GDM1 (cell line): Measurements from ENCODE around the gene GDPGP1.
"Not testable (repeated sequence)": the region's sequence is repeated elsewhere in the genome, so short reads cannot be mapped to it uniquely, and the experiment has no call there.

Experiments
- DNase-seq: peaks from one replicate; lab custom pipeline; 2025; lab: John Stamatoyannopoulos, UW

The GDPGP1 gene

DNA sequence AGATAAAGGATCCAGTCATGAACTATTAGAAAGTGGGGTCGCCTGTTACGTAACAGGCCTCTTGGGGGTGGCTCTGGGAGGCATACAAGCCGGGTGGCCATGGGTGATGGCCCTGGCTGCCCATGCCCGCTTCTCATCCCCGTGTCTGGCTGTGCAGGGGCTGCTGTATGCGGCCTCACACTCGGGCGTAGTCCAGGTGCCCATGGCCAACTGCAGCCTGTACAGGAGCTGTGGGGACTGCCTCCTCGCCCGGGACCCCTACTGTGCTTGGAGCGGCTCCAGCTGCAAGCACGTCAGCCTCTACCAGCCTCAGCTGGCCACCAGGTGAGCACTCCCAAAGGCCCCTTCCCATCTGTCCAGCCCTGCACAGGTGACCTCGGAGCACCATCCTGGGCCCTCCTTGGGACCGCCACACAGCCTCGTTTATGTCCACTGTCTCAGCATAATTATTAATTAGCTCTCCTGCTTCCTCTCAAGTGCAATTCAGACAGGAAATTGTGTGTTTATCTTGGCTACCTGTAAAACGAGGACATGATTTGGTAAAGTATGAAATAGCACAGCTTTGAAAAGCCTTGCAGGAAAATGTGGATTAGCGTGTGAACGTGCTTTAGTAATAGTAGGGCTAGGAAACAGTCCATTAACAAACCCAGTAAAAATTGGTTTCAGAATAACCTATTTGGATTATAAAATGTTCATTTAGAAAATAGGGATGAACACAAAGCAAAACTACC lies 8.3 kb upstream of the GDPGP1 start:
- DNase-seq, result no peak

DNA sequence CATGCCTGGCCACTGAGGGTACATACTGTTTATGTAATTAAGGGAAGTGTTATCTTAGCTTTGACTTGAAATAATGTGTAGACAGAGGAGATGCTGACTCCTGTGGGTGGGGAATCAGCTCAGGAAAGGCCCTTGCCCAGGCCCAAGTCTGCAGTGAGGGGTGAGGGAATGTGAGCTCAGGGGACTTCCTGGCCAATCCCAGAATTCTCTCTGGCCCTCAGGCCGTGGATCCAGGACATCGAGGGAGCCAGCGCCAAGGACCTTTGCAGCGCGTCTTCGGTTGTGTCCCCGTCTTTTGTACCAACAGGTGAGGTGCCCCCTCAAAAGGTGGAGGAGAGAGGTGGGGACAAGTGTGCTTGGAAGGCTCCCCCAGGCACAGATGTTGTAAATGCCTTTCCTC lies 6.7 kb upstream of the GDPGP1 start:
- DNase-seq, result no peak

DNA sequence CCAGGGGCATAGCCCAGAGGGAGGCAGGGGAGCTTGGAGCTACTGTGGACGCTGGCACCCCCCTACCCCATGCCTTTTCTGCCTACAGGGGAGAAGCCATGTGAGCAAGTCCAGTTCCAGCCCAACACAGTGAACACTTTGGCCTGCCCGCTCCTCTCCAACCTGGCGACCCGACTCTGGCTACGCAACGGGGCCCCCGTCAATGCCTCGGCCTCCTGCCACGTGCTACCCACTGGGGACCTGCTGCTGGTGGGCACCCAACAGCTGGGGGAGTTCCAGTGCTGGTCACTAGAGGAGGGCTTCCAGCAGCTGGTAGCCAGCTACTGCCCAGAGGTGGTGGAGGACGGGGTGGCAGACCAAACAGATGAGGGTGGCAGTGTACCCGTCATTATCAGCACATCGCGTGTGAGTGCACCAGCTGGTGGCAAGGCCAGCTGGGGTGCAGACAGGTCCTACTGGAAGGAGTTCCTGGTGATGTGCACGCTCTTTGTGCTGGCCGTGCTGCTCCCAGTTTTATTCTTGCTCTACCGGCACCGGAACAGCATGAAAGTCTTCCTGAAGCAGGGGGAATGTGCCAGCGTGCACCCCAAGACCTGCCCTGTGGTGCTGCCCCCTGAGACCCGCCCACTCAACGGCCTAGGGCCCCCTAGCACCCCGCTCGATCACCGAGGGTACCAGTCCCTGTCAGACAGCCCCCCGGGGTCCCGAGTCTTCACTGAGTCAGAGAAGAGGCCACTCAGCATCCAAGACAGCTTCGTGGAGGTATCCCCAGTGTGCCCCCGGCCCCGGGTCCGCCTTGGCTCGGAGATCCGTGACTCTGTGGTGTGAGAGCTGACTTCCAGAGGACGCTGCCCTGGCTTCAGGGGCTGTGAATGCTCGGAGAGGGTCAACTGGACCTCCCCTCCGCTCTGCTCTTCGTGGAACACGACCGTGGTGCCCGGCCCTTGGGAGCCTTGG lies 5.9 kb upstream of the GDPGP1 start:
- no peak for DNase-seq

DNA sequence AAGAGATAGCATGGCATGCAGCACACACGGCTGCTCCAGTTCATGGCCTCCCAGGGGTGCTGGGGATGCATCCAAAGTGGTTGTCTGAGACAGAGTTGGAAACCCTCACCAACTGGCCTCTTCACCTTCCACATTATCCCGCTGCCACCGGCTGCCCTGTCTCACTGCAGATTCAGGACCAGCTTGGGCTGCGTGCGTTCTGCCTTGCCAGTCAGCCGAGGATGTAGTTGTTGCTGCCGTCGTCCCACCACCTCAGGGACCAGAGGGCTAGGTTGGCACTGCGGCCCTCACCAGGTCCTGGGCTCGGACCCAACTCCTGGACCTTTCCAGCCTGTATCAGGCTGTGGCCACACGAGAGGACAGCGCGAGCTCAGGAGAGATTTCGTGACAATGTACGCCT lies 5.0 kb upstream of the GDPGP1 start:
- DNase-seq, result no peak

DNA sequence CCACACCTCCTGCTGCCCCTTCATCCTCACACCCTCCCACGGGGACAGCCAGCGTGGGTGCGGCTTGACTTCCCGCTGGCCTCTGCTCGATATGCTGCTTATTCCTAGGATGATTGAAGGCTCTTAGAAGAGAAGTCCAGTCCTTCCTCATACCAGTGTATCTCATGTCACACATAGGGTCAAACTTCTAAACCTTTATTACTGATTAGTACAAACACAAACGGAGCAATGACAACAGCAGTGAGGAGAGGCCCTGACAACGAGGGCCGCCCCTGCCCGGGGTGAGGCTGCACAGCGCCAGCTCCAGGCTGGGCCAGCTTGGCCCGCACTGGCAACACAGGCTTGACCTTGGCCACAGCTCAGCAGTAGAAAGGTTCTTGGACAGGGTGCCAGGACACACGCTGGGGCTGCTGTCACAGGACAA lies 3.9 kb upstream of the GDPGP1 start:
- DNase-seq, result no peak

DNA sequence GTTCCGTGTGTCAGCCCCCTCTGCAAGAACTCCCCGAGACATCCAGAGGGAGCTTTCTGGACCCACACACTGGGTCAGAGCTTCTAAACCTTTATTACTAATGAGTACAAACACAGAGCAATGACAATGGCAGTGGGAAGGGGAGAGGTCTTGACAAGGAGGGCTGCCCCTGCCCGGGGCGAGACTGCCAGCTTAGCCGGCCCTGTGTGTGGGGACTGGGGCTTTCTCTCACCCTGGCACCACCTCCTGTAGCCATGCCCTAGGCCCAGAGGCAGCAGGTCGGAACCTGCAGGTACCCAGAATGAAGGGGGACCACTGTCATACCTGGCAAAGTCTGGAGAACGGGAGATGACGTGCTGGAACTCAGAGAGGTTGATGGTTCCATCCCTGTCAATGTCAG lies 3.4 kb upstream of the GDPGP1 start:
- DNase-seq, result no peak

DNA sequence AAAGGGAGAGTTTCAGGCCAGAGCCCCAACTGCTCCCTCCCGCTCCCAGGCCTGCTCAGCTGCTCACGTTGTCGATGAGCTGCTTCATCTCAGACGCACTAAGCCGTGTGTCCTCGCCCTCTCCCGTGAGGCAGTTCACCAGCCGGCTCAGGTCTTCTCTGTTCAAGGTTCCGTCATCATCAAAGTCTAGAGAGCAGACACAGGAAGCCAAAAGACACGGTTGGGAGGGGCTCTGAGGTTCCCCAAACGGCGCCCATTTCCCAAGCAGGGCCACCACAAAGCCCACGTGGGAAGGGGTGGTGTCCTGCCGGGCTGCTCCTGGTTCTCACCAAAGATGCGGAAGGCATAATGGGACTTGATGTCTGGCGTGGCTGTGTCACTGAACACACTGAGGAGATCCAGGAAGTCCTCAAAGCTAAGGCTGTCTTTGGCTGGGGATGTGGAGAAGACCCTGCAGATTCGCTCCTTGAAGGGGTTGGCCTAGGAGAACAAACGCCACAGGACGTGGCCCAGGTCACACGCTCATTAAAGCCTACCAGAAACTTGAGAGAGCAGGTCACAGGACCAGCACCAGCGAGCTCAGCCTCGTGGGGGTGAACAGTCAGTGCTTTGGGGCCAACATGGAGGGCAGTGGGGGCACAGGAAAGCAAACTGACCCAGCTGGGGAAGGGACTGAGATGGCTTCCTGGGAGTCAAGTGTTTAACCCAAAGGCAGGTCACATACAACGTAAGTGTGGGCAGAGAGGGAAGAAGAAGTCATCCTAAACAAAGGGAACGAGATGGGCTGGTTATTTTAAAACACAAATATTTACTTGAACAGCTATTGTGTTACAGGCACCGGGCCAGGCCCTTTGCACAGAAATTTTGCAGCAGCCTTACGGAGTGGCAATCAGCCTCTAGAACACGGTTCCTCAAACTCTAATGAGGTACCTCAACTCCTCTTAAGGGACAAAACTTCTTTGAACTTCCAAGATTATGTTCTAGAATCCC lies 2.7 kb upstream of the GDPGP1 start:
- no peak for DNase-seq

DNA sequence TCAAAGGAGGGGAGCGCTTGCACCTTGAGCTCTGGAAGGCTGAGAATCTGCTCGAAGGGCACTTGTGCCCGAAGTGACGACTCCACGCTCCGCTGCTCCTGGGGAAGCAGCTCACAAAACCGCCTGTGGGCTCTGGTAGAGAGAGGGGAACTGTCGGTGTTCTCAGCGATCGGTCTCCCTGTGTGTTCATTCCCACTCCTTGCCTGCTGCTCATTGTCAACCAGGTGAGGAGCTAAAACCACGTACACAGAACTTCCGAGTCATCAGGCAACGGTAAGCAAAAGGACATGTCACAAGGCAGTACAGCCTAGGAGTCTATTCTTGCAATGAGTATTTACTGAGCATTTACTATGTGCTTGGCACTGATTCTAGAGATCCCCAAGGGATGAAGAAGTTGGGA lies 1.8 kb upstream of the GDPGP1 start:
- no peak for DNase-seq

DNA sequence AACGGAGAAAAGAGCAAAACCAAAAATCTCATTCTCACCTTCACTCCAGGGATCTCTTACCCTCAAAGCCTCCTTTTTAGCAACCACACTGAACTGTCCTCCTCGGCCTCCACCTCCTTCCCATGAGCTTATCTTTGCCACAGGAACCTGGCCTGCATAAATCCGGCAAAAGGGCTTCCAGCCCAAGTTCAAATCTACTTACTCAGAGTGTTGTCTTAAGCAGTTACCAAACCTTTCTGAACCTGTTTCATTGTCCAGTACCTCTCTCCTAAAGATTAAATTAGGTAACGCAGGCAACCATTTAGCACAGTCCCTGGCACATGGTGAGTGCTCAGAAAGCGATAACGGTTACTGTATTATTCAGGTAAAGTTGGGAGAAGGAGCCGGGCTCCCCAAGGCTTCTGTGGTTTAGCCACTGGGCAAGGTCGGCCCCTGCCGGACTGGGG lies 1.0 kb upstream of the GDPGP1 start:
- no peak for DNase-seq

DNA sequence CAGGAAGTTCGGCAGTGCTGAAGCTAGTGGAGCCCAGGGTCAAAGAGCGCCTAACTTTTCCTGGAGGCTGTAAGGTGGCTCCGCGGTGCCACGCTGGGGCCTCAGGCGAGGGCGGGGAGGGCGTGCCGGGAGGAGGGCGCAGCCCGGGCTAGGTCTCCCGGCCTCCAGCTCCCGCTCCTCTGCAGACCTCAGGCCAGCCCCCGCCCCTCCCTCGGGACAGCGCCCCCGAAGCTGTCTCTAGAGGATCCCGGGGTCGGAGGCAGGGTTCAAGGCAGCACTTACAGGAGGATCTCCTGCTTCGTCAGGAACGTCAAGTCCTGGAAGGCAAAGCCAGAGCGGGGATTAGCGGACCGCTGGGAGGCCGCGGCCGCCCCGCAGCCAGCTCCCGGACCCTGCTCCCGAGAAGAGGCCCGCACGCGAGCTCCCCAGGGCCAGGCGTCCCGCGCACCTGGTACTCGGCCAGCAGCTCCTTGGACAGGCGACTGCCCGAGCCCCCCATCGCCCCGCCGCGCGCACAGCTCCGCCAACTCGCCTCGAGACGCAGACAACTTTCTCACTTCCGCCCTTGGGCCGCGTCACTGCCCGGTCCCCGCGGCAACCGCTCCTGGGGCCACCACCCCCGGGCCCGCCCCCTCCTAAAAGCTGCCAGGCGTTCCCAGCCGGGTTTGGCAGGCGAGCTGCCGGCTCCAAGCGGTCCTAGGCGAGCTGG lies 468 bp upstream of the GDPGP1 start, which contains the start of gene CIB1:
TSS of gene CIB1 (minus strand) at position 555 of the 709 bp plus-strand sequence. CDS start at position 499, 56 bp downstream.
- peak; percentile 15 for DNase-seq

DNA sequence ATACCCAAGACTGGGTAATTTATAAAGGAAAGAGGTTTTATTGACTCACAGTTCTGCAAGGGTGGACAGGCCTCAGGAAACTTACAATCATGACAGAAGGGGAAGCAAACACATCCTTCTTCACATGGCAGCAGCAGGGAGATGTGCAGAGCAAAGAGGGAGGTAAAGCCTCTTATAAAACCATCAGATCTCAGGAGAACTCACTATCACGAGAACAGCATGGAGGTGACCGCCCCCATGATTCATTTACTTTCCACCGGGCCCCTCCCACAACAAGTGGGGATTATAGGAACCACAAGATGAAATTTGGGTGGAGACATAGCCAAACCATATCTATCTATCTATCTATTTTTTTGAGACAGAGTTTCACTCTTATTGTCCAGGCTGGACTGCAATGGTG lies 5.4 kb downstream of the GDPGP1 start:
- DNase-seq, result no peak

DNA sequence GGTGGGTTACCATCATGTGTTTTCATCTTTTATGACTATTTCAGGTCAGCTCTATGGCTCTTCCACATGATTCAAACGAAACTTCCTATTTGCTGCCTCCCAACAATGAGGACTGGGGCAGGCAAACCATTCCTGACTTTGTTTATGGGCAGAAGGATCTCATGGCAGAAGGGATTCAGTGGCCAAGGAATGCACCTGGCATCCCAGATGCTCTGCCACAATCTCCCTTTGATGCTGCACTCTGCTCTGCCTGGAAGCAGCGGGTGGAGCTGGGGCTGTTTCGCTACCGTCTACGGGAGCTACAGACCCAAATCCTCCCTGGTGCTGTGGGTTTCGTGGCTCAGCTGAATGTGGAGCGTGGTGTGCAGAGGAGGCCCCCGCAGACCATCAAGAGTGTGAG lies 6.8 kb downstream of the GDPGP1 start:
- no peak for DNase-seq

DNA sequence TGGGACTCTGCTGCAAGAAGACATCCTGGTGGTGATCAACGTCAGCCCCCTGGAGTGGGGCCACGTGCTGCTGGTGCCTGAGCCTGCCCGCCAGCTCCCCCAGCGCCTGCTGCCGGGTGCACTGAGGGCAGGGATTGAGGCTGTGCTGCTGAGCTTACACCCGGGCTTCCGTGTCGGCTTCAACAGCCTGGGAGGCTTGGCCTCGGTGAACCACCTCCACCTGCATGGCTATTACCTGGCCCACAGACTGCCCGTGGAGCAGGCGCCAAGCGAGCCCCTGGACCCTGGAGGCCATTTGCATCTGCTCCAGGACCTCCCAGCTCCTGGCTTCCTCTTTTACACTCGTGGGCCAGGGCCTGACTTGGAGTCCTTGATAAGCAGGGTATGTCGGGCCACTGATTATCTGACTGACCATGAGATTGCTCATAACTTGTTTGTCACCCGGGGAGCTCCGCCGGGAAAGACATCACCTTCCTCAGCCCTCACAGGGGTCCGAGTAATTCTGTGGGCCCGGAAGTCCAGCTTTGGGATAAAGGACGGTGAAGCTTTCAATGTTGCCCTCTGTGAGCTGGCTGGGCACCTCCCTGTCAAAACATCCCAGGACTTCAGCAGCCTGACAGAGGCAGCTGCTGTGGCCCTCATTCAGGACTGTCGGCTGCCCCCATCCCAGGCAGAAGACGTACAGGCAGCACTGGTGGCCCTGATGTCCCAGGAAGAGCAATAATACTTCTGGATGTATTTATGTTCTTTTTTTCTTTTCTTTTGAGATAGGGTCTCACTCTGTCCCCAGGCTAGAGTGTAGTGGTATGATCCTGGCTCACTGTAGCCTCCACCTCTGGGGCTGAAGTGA lies 7.6 kb downstream of the GDPGP1 start:
- no peak for DNase-seq

DNA sequence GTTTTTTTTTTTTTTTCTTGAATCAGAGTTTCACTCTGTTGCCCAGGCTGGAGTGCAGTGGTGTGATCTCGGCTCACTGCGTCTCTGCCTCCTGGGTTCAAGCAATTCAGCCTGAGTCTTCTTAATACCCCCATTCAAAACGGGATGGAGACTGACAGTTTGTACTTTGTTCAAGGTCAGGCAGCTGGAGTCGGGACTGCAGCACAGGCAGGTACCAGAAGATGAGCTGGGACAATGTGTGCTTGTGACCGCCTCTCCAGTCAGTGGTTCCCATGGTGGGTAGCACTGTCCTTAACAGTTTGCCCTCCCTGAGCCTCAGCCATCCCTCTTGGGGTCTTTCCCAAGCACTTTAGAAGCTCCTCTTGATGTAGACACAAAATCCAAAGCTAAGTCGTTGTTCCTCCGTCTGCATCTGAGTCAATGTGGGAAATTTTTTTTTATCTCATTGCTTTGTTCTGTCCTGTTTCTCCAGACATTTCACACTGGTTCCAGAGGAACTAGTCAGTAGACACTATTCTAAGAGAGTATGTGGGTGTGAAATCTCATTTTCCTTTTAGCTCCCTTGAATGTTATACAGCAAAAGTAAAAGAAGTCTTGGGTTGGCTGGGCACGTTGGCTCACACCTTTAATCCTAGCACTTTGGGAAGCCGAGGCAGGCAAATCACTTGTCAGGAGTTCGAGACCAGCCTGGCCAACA lies 10.1 kb downstream of the GDPGP1 start:
- no peak for DNase-seq

DNA sequence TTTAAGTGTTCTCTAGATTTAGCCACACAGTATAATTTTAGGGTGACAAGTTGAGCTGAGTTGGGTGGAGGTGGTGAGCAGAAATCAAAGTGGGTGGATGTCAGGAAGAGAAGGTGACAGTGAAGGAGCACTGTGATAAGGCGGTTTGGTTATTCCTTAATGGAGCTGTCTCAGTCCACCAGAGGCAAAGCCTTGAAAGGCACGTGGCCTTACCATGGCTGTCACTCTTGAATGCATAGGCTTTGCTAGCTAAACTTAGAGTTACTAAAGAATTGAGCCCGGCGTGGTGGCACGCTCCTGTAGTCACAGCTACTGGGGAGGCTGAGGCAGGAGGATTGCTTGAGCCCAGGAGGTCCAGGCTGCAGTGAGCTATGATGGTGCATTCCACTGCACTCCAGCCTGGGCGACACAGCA lies 14.8 kb downstream of the GDPGP1 start:
- no peak for DNase-seq

DNA sequence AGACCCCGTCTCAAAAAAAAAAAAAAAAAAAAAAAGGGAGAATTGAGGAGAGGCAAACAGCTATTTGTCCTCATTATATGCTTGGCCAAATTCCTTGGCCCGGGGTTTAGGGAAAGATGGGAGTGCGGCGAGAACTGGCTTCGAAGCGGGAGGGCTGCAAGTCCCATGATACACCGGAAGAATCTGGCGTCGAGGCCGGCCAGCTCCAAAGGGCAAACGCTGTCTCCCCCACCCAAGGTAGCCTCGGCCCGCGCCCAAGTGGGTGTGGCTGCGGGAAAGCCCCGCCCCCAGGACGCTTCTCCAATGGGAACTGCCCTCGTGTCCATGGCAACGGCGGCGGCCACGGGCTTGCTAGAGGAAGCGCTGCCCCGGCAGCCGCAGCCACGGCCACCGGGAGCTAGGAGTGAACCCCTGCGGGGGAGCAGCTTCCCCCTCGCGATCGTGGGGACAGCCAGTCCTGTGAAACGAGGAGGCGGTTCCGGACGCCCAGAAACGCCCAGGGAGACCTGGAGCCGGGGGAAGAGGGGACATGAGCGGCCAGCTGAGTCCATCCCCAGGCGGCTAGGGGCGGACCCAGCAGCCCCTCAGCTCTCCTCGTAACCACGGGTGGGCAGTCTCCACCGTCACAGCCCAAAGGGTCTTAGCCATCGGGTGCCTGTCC lies 15.3 kb downstream of the GDPGP1 start, which contains the start of gene TTLL13:
TSS of gene TTLL13 (plus strand) at position 354 of the 661 bp plus-strand sequence. CDS start 1,075 bp downstream, outside the sequence.
- DNase-seq, result no peak

DNA sequence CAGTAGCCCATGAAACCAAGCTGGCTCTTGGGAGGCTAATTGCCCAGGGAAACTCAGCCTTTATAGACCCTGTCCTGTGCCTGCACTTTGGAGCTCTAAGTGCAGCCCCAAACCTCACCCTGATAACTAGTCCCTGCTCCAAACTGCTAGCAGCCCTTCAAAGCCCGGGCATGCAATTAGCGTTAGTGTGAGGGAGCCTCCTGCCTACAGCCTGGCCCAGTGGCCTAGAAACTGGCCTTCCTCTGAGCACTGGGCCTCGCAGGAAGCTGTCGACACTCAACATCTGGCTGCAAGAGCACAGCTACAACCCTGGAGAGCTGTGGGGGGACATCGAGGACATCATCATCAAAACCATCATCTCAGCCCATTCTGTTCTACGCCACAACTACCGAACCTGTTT lies 23.8 kb downstream of the GDPGP1 start:
- no peak for DNase-seq

DNA sequence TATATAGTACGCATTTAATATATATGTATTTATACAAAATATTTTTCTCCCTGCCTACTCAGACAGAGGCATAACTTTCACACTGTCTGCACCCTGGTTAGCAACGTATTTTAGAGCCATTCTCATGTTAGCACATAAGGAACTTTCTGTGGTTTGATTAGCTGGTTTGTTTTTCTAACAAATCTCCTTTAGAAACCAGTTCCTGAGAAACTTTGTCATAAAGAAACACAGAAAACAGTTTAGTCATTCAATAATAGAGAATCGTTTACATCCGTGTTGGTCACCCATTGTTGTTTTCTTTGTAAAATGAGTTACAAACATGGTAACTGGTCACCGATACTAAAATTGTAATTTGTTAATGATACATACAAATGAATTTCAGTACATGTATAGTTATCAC lies 25.5 kb downstream of the GDPGP1 start:
- no peak for DNase-seq

DNA sequence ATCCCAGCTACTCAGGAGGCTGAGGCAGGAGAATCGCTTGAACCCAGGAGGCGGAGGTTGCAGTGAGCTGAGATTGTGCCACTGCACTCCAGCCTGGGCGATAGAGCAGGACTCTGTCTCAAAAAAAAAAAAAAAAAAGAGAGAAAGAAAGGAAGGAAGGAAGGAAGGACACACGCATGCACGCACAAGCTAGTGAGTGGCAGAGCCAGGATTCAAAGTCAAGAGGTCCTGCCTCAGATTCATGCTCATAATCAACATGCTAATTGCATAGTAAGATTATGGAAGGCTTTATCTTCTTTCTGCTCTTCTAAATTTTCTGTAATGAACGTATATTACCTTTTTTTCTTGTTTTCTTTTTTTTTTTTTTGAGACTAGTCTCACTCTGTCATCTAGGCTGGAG lies 26.7 kb downstream of the GDPGP1 start:
- DNase-seq, result not testable (repeated sequence)
